GM19023 (cell line): ENCODE measurements around the gene HSF5.
A peak's percentile ranks its signal among the peaks of the same experiment; 100 is the strongest.
"Not testable (repeated sequence)": the region's sequence is repeated elsewhere in the genome, so short reads cannot be mapped to it uniquely, and the experiment has no call there.

ENCODE experiments used
- ATAC-seq: cut with Tn5 transposase; IDR thresholded peaks from one replicate; pipeline ENCODE4 v1.9.1; 2021; ENCODE audit warnings: mild to moderate bottlenecking, moderate library complexity; ENCODE audit not compliant: unreplicated experiment

HSF5 gene

GRCh38 chr17:58517378-58517927 is 29.2 kb upstream of the HSF5 start:
- ATAC-seq, result no peak

GRCh38 chr17:58516644-58517377 is 28.6 kb upstream of the HSF5 start:
- no peak for ATAC-seq

- ATAC-seq, result no peak
These were observed 27.1 kb upstream of the HSF5 start for GRCh38 chr17:58515286-58515685.

- ATAC-seq, result no peak
These were observed 26.6 kb upstream of the HSF5 start for GRCh38 chr17:58514770-58515157.

GRCh38 chr17:58513965-58514769 is 26.0 kb upstream of the HSF5 start, which contains the start of gene MTMR4:
TSS of gene MTMR4 (minus strand) at chr17:58514638. CDS start at chr17:58514407, 231 bp downstream.
- ATAC-seq, result no peak

GRCh38 chr17:58513267-58513964 is 25.2 kb upstream of the HSF5 start:
- ATAC-seq, result no peak

- ATAC-seq, result no peak
These were observed 21.9 kb upstream of the HSF5 start for GRCh38 chr17:58510075-58510474.

- ATAC-seq, result no peak
These were observed 20.3 kb upstream of the HSF5 start for GRCh38 chr17:58508341-58509067.

GRCh38 chr17:58507123-58507634 is 19.0 kb upstream of the HSF5 start:
- no peak for ATAC-seq

GRCh38 chr17:58506354-58507080 is 18.3 kb upstream of the HSF5 start:
- no peak for ATAC-seq

- ATAC-seq, result peak; percentile 86
These were observed 16.7 kb upstream of the HSF5 start for GRCh38 chr17:58504826-58505351.

GRCh38 chr17:58503866-58504265 is 15.7 kb upstream of the HSF5 start:
- ATAC-seq, result no peak

GRCh38 chr17:58503134-58503533 is 14.9 kb upstream of the HSF5 start:
- not testable (repeated sequence) for ATAC-seq

- no peak for ATAC-seq
These were observed 13.2 kb upstream of the HSF5 start for GRCh38 chr17:58501451-58501850.

- ATAC-seq, result no peak
These were observed 10.1 kb upstream of the HSF5 start for GRCh38 chr17:58498177-58498828.

- no peak for ATAC-seq
These were observed 5.3 kb upstream of the HSF5 start for GRCh38 chr17:58493506-58493905.

GRCh38 chr17:58492238-58493121 is 4.3 kb upstream of the HSF5 start:
- ATAC-seq, result no peak

- ATAC-seq, result no peak
These were observed 3.4 kb upstream of the HSF5 start for GRCh38 chr17:58491510-58492045.
